Neural progenitor cell (in vitro differentiated cells): ENCODE data around the gene KRTAP12-1. TPM values are rescaled to one million over a fixed set of nuclear protein-coding genes. Genes with fewer than 3 reads are reported as not detected.

ENCODE experiments used
- DNase-seq: peaks from one replicate; pipeline ENCODE4 v3.0.0-alpha.2; 2016; ENCODE audit warnings: low spot score
- H2AFZ ChIP-seq: fragments of 200-600 bp; sonication (generic); replicated peaks from 2 replicates; pipeline ENCODE4 v1.6.1; 2016; ENCODE audit warnings: antibody characterized with exemption
- H3F3A ChIP-seq: fragments of 200-600 bp; sonication (generic); 2 replicates; pipeline ENCODE4 v1.6.1; 2016; ENCODE audit warnings: antibody characterized with exemption, low read depth
- H3K27ac ChIP-seq: fragments of 200-600 bp; sonication (generic); 2 replicates; pipeline ENCODE4 v1.5.1; 2016; ENCODE audit warnings: mild to moderate bottlenecking
- H3K27me3 ChIP-seq: fragments of 200-600 bp; sonication (generic); 2 replicates; pipeline ENCODE4 v1.6.1; 2016; ENCODE audit warnings: mild to moderate bottlenecking, moderate library complexity
- H3K36me3 ChIP-seq: fragments of 200-600 bp; sonication (generic); 2 replicates; pipeline ENCODE4 v1.5.1; 2016
- H3K4me1 ChIP-seq: fragments of 200-600 bp; sonication (generic); 2 replicates; pipeline ENCODE4 v1.6.1; 2016; ENCODE audit warnings: mixed run types
- H3K4me2 ChIP-seq: fragments of 200-600 bp; sonication (generic); 2 replicates; pipeline ENCODE4 v1.6.1; 2016
- H3K4me3 ChIP-seq: fragments of 200-600 bp; sonication (generic); 2 replicates; pipeline ENCODE4 v1.5.1; 2016
- H3K79me2 ChIP-seq: fragments of 200-600 bp; sonication (generic); 2 replicates; pipeline ENCODE4 v1.6.1; 2016; ENCODE audit warnings: low read depth
- H3K9ac ChIP-seq: fragments of 200-600 bp; sonication (generic); 2 replicates; pipeline ENCODE4 v1.6.1; 2016
- H3K9me3 ChIP-seq: fragments of 200-600 bp; sonication (generic); 2 replicates; pipeline ENCODE4 v1.5.1; 2016; ENCODE audit warnings: low read depth
- H4K20me1 ChIP-seq: fragments of 200-600 bp; sonication (generic); 2 replicates; pipeline ENCODE4 v1.6.1; 2016; ENCODE audit warnings: low read depth
- H3K27ac Mint-ChIP-seq: 3 replicates; pipeline ENCODE4 v1.8.0; 2021; ENCODE audit warnings: mixed read lengths
- H3K27me3 Mint-ChIP-seq: 2 replicates; pipeline ENCODE4 v1.8.0; 2022; ENCODE audit warnings: low read depth, mild to moderate bottlenecking, inconsistent platforms, moderate library complexity, mixed read lengths; ENCODE audit not compliant: insufficient read depth
- H3K36me3 Mint-ChIP-seq: 3 replicates; pipeline ENCODE4 v1.8.0; 2021; ENCODE audit warnings: mixed read lengths
- H3K4me1 Mint-ChIP-seq: 3 replicates; pipeline ENCODE4 v1.8.0; 2021; ENCODE audit warnings: mixed read lengths
- H3K4me3 Mint-ChIP-seq: 3 replicates; pipeline ENCODE4 v1.8.0; 2021; ENCODE audit warnings: mild to moderate bottlenecking, moderate library complexity, mixed read lengths
- H3K9me3 Mint-ChIP-seq: 3 replicates; pipeline ENCODE4 v1.8.0; 2020; ENCODE audit warnings: mixed read lengths
- EZH2 ChIP-seq: fragments of 200-600 bp; sonication (generic); IDR thresholded peaks from 2 replicates; pipeline ENCODE4 v1.6.1; 2017; ENCODE audit warnings: antibody characterized with exemption, mild to moderate bottlenecking, moderate library complexity
- EZH2phosphoT487 ChIP-seq: fragments of 200-600 bp; sonication (generic); IDR thresholded peaks from 2 replicates; pipeline ENCODE4 v1.6.1; 2017; ENCODE audit warnings: antibody characterized with exemption
- total RNA-seq: library from RNA; depleted of rRNA; stranded (reverse); fragments of >200 nt; gene quantifications from 2 replicates; pipeline ENCODE4 v1.2.3, GENCODE V29; 2015; ENCODE audit warnings: low replicate concordance
- TF ChIP-seq, protein P1 (sequence below): fragments of 200-600 bp; sonication (generic); IDR thresholded peaks from 2 replicates; pipeline ENCODE4 v1.5.1; 2017; ENCODE audit warnings: antibody characterized with exemption, mild to moderate bottlenecking

Gene KRTAP12-1
- total RNA-seq, 1 donor from 2014 or later = not detected

DNA sequence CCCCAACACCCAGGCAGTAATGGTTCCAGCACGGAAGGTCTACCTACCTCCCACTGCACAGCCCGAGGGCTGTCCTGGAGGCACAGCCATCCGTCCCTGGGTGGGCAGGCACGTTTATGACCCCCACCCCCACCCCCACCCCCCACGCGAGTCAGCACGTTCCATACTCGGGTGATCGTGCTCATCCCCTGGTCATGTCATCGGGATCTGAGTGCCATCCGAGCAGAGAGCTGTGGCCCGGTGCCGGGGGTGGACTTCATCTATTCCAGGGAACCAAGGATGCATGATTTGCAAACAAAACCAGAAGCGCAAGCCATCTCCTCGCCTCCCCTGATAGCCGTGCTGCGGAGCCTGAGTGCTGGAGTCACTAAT lies 28.3 kb upstream of the KRTAP12-1 start:
- Histone ChIP-seq H3K4me3 (peak overlapping the region; percentile 28), H3K9ac (no peak overlapping the region), H2AFZ (no peak overlapping the region), H3K4me1 (peaks cover 75% of the 10 kb centered on the region), H3K27me3 (peaks cover 97% of the 10 kb centered on the region), H3K36me3 (no peaks in the 10 kb centered on the region), H3K79me2 (no peaks in the 10 kb centered on the region), H4K20me1 (peaks cover 37% of the 10 kb centered on the region), H3K9me3 (no peaks in the 10 kb centered on the region), H3K27ac (no peak overlapping the region), H3K4me2 (peak overlapping the region; percentile 69), H3F3A (peaks cover 16% of the 10 kb centered on the region)
- peaks cover 81% of the 10 kb centered on the region for H3K27me3 Mint-ChIP-seq
- no peak overlapping the region for H3K27ac Mint-ChIP-seq
- no peaks in the 10 kb centered on the region for H3K36me3 Mint-ChIP-seq
- H3K4me1 Mint-ChIP-seq = peaks cover 42% of the 10 kb centered on the region
- DNase-seq = peak; percentile 52
- TF ChIP-seq, protein P1, sequence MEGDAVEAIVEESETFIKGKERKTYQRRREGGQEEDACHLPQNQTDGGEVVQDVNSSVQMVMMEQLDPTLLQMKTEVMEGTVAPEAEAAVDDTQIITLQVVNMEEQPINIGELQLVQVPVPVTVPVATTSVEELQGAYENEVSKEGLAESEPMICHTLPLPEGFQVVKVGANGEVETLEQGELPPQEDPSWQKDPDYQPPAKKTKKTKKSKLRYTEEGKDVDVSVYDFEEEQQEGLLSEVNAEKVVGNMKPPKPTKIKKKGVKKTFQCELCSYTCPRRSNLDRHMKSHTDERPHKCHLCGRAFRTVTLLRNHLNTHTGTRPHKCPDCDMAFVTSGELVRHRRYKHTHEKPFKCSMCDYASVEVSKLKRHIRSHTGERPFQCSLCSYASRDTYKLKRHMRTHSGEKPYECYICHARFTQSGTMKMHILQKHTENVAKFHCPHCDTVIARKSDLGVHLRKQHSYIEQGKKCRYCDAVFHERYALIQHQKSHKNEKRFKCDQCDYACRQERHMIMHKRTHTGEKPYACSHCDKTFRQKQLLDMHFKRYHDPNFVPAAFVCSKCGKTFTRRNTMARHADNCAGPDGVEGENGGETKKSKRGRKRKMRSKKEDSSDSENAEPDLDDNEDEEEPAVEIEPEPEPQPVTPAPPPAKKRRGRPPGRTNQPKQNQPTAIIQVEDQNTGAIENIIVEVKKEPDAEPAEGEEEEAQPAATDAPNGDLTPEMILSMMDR = no peak
- TF ChIP-seq EZH2 (no peak), EZH2phosphoT487 (no peak)
- peak overlapping the region; percentile 67 for H3K4me3 Mint-ChIP-seq
- no peaks in the 10 kb centered on the region for H3K9me3 Mint-ChIP-seq

DNA sequence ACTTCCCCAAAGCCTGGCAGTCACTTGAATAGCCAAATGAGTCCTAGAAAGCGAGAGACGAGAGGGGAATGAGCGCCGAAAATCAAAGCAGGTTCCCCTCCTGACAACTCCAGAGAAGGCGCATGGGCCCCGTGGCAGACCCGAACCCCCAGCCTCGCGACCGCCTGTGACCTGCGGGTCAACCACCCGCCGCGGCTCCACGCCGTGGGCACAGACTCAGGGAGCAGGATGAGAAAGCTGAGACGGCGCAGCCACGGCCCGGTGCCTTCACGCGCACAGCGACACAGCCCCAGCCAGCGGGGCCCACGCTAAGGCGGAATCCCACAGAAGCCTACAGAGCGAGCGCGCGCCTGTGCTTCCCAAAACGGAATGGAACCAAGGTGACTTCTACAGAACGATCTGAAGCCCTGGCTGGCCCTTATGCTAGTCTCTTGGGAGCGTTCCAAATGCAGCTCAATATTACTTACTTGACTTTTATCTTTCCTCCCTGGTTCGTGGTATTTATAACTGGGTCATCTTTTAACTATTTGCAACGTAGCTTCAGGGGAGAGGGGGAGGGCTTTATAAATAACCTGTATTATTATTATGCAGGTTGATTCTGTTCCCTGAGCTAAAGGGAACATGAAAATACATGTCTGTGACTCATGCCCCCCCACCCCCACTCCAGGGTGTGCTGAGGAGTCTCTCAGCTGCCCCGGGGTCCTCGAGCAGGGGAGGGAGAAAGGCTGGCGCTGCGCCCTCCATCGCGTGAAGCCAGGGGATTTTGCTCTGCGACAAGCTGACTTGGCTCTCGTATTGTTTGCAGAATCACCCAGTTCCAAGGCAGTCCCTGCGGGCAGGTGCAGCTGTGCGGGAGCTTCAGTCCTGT lies 27.7 kb upstream of the KRTAP12-1 start:
- Histone ChIP-seq H3K36me3 (no peaks in the 10 kb centered on the region), H2AFZ (no peak overlapping the region), H3K9ac (no peak overlapping the region), H3F3A (peaks cover 13% of the 10 kb centered on the region), H3K27ac (no peak overlapping the region), H3K27me3 (peaks cover 100% of the 10 kb centered on the region), H3K79me2 (no peaks in the 10 kb centered on the region), H4K20me1 (peaks cover 37% of the 10 kb centered on the region), H3K4me3 (peak overlapping the region; percentile 1), H3K4me2 (peak overlapping the region; percentile 69), H3K9me3 (no peaks in the 10 kb centered on the region), H3K4me1 (peaks cover 69% of the 10 kb centered on the region)
- peak; percentile 57 for DNase-seq
- peaks cover 42% of the 10 kb centered on the region for H3K4me1 Mint-ChIP-seq
- no peak overlapping the region for H3K27ac Mint-ChIP-seq
- TF ChIP-seq, protein P1 = no peak
- peak; percentile 73 for TF ChIP-seq EZH2phosphoT487
- peak; percentile 93 for TF ChIP-seq EZH2
- H3K4me3 Mint-ChIP-seq = peak overlapping the region; percentile 79
- peaks cover 2% of the 10 kb centered on the region for H3K9me3 Mint-ChIP-seq
- H3K36me3 Mint-ChIP-seq = no peaks in the 10 kb centered on the region
- H3K27me3 Mint-ChIP-seq = peaks cover 82% of the 10 kb centered on the region

DNA sequence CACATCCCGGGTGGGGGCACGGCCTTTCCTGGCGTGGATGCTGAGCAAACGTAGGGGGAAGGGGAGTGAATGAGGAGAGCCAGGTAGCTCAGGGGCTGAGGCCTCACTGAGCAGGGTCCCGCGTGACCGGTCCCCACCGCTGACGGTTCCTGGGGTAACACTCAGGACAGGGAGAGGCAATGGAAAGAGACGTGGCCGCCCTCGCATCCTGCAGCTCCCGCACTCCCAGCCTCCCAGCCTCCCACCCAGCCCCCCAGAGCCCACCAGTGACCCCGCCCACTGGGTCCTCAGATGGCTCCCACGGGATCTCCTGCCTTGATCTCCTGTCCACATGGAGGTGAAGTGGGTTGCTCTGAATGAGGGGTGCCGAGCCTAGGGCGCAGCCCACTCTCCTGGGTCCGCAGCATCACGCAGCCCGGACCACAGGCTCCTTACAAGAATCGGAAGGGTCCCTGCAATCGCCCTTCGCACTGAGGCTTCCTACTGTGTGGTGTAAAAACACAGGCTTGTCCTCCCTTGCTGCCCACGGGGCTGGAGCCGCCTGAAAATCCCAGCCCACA lies 27.0 kb upstream of the KRTAP12-1 start:
- peak overlapping the region; percentile 69 for H3K4me2 ChIP-seq
- H3K36me3 Mint-ChIP-seq = no peaks in the 10 kb centered on the region
- H3K9me3 Mint-ChIP-seq = peaks cover 2% of the 10 kb centered on the region
- H3K79me2 ChIP-seq = no peaks in the 10 kb centered on the region
- peaks cover 45% of the 10 kb centered on the region for H3K4me1 Mint-ChIP-seq
- peaks cover 9% of the 10 kb centered on the region for H3F3A ChIP-seq
- H2AFZ ChIP-seq = no peak overlapping the region
- no peak overlapping the region for H3K27ac ChIP-seq
- H4K20me1 ChIP-seq = peaks cover 37% of the 10 kb centered on the region
- peaks cover 100% of the 10 kb centered on the region for H3K27me3 ChIP-seq
- H3K9ac ChIP-seq = no peak overlapping the region
- H3K4me3 Mint-ChIP-seq = peak overlapping the region; percentile 79
- peaks cover 65% of the 10 kb centered on the region for H3K4me1 ChIP-seq
- H3K9me3 ChIP-seq = no peaks in the 10 kb centered on the region
- H3K27ac Mint-ChIP-seq = no peak overlapping the region
- peaks cover 88% of the 10 kb centered on the region for H3K27me3 Mint-ChIP-seq
- no peak for TF ChIP-seq EZH2
- TF ChIP-seq, protein P1 = no peak
- TF ChIP-seq EZH2phosphoT487 = no peak
- no peaks in the 10 kb centered on the region for H3K36me3 ChIP-seq
- peak overlapping the region; percentile 22 for H3K4me3 ChIP-seq
- DNase-seq = no peak
